ENCODE results near the gene PDAP1.
"Not testable (repeated sequence)": the region's sequence is repeated elsewhere in the genome, so short reads cannot be mapped to it uniquely, and the experiment has no call there.

Gene PDAP1, protein sequence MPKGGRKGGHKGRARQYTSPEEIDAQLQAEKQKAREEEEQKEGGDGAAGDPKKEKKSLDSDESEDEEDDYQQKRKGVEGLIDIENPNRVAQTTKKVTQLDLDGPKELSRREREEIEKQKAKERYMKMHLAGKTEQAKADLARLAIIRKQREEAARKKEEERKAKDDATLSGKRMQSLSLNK

DNA sequence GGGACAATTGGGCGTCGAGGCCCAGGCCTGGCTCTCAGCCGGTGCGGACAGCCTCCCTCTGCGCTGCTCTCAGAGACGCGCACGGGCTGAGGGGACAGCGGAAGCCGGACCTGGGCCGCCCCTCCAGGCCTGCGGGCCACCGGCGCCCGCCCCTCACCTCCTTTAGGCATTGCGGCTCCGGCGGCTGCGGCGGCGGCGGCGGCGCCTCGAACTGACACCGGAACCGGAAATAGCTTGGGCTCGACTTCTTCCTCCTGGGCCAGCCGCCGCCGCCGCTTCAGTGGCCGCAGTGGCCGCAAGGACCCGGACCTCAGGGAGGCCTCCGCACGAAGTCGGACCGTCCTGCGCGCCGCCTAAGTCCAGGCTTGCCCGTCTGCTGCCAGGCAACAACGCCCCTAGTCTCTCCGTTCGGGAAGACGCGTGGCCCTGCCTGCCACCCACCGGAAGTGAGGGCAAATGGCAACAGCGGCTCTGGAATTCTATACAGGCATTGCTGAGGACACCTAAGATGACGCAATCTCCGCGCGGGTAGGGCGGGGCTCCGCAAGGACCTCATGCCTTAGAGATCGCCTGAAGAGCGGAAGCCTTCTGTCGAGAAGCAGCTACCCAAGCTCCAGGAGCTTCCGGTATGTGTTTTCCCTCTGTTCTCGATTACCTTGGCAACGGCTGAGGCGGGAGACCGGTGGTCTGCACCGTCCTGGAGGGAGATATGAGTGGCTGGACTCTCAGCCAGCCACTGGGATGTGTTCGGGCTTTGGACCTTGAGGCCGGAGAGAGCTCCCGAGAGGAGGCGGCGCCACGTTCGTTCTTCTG is at the start of gene PDAP1, which contains the start of gene BUD31:
Gene PDAP1 (minus strand): TSS at position 219 of the 813 bp plus-strand sequence. CDS start 49 bp downstream, at position 170.
Gene BUD31 (plus strand): TSS at position 591 of the 813 bp plus-strand sequence. CDS start 2,124 bp downstream, outside the sequence.
- DNase-seq (ENCODE audit: low read depth in 3 of 3) = peak; percentile 84 to 93 (median 91)

GRCh38 chr7:99457650-99458493 is 49.5 kb upstream of the PDAP1 start:
- DNase-seq (ENCODE audit: low read depth in 3 of 3) = no peak

- DNase-seq (ENCODE audit: low read depth in 3 of 3) = no peak
Observed at GRCh38 chr7:99457050-99457649, 48.8 kb upstream of the PDAP1 start.

DNA sequence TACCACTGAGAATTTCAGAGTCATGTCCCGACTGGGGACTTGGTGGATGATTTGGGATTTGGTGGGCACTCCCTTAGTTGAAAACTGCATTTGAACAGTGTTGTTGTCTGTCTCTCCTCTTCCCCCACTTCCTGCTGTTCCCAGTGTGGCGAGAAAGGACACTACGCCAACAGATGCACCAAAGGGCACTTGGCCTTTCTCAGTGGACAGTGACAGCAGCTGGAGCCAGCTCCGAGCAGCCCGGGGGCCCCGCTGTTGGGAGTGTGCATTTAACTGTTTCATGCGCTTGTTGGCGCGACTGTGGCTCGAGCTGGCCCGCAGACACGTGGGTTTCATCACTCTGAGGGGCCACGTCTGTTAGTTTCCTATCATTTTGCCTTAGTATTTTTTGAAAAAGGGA is 47.9 kb upstream of the PDAP1 start:
- DNase-seq (ENCODE audit: low read depth in 3 of 3) = no peak

- DNase-seq (ENCODE audit: low read depth in 3 of 3) = no peak
Observed at GRCh38 chr7:99455874-99456273, 47.5 kb upstream of the PDAP1 start.

DNA sequence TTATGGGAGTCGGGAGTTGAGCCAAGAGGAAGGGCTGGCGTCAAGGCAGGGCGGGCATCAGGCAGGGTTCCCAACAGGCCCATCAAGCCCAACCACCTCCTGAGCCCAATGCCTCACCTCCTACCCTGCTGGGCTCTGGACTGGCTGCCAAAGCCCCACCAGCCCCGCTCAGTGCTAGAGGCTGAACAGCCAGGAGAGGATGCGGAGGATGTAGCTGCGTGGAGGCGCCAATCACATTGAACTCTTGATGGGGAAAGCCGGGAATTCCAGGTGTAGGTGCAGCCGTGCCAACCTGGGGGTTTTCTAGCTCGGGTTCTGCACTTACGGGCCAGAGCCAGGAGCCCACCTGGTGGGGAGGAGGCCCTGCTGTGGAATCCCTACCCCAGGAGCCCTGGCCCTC is 44.7 kb upstream of the PDAP1 start:
- DNase-seq (ENCODE audit: low read depth in 3 of 3) = no peak

GRCh38 chr7:99452541-99452940 is 44.1 kb upstream of the PDAP1 start:
- no peak for DNase-seq (ENCODE audit: low read depth in 3 of 3)

GRCh38 chr7:99451936-99452335 is 43.5 kb upstream of the PDAP1 start:
- no peak for DNase-seq (ENCODE audit: low read depth in 3 of 3)

- no peak for DNase-seq (ENCODE audit: low read depth in 3 of 3)
Observed at GRCh38 chr7:99449326-99449725, 40.9 kb upstream of the PDAP1 start.

DNA sequence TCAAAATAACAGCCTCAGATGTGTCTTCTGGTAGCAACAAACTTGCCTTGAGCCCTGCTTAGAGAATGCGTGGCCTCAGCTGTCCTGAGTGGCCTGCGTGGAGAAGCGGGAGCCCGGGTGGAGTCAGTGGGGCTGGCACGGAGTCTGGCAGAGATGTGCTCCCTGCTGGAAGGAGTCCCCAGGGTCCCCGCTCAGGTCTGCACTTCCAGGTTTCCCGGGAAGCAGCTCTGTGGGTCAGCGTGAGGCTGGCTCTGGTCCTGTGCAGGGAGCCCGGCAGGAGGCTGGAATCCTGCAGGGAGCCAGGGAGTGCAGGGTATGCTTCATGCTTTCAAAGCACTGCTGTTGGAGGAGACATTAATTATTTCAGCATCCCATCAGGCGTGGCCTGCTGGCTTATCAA is 40.5 kb upstream of the PDAP1 start:
- DNase-seq (ENCODE audit: low read depth in 3 of 3) = no peak

DNA sequence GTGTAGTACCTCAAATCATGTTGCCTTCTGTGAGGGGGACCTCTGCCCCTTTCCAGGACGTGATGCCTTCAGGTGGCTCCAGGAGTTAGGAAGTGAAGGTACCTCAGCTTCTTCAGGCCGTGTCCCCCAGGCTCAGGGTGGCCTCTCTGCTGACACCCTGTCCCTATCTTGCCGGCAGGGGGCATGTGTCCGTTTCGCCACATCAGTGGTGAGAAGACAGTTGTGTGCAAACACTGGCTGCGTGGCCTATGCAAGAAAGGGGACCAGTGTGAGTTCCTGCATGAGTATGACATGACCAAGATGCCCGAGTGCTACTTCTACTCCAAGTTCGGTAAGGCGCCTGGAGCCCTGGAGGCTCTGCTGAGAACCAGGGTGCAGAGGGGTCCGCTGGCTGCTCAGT is 39.5 kb upstream of the PDAP1 start:
- DNase-seq (ENCODE audit: low read depth in 3 of 3) = no peak

DNA sequence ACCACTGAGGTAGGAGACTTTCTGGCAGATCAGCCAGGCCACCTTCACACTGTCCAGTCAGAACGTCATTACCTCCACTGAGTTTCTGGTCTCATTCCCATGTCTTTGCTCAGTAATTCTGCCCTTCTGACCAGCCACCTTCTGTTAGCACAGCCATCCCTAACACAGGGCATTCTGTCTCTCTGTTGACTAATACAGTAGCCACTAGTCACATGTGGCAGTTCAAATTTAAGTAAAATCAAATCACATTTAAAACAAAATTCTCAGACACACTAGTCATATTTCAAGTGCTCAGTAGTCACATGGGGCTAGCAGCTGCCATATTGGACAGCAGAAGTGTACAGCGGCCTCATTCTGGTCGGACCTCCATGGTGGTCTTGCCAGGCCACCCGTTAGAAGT is 37.7 kb upstream of the PDAP1 start:
- DNase-seq (ENCODE audit: low read depth in 3 of 3) = no peak

- DNase-seq (ENCODE audit: low read depth in 3 of 3) = no peak
Observed at GRCh38 chr7:99440195-99440594, 31.8 kb upstream of the PDAP1 start.

DNA sequence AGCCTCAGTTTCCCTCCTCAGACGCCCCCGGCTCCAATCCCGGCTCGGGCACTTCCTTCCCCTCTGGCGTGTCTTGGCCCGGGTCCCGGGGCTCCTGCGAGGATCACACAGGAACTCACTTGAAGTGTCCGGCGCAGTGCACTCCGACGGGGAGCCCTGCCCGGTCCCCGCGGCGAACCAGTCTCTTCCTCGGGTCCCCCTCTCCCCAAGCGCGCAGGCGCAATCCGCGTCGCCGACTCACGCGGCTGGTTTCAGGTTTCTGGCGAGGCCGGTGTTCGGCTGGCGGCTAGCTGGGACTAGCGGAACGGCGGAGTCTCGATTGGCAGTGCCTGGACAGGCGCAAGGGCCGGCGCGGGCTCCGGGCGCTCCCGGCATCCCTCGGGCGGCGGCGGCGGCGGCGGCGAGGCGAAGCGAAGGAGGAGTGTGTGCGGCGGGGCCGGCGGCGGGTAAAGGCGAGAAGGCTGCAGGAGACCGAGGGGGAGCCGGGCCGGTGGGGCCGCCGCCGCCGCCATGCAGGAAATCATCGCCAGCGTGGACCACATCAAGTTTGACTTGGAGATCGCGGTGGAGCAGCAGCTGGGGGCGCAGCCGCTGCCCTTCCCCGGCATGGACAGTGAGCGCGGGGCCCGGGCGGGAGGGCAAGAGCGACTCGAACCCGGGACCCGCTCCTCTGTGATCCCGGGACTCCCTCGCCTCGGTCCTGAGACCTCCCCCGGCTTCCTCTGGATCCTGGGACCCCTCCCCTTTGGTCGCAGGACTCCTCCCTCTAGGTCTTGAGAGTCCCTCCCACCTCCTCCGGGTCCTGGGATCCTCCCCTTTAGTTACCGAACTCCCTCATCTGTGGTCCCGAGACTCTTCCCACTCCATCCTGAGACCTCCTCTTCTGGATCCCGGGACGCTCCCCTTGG is 30.4 kb upstream of the PDAP1 start, which contains the start of the genes CPSF4 and PTCD1:
Gene CPSF4 (plus strand): TSS at position 371 of the 908 bp plus-strand sequence. CDS start 140 bp downstream, at position 511.
Gene PTCD1 (minus strand): TSS at position 226 of the 908 bp plus-strand sequence. CDS start 3,556 bp downstream, outside the sequence.
- DNase-seq (ENCODE audit: low read depth in 3 of 3) = peak; percentile 83 to 89 (median 84)

DNA sequence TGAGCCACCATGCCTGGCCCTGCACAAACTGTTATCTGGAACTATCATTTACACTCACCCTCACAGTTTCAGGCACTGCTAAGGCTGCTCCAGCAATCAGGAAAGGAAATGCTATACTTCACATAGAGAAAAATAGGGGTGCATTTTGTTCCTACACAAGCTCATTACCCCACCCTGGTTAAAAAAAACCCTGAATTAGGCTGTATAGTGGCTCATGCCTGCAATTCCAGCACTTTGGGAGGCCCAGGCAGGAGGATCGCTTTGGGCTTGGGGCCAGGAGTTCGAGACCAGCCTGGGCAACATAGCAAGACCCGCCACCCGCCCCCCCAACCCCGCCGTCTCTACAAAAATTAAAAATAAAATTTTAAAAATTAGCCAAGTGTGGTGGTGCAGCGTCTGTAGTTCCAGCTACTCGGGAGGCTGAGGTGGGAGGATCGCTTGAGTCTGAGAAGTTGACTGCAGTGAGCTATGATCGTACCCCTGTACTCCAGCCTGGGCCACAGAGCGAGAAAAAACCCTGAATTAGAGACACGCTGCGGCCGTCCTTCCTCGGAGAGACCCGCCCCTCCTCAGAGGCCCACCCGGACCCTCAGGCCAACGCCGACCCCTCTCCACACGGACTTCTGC is 29.7 kb upstream of the PDAP1 start:
- no peak for DNase-seq (ENCODE audit: low read depth in 3 of 3)

GRCh38 chr7:99433158-99433557 is 24.8 kb upstream of the PDAP1 start:
- DNase-seq (ENCODE audit: low read depth in 3 of 3) = no peak

- DNase-seq (ENCODE audit: low read depth in 3 of 3) = not testable (repeated sequence)
Observed at GRCh38 chr7:99431756-99432540, 23.6 kb upstream of the PDAP1 start.

- no peak for DNase-seq (ENCODE audit: low read depth in 3 of 3)
Observed at GRCh38 chr7:99429756-99430155, 21.4 kb upstream of the PDAP1 start.

DNA sequence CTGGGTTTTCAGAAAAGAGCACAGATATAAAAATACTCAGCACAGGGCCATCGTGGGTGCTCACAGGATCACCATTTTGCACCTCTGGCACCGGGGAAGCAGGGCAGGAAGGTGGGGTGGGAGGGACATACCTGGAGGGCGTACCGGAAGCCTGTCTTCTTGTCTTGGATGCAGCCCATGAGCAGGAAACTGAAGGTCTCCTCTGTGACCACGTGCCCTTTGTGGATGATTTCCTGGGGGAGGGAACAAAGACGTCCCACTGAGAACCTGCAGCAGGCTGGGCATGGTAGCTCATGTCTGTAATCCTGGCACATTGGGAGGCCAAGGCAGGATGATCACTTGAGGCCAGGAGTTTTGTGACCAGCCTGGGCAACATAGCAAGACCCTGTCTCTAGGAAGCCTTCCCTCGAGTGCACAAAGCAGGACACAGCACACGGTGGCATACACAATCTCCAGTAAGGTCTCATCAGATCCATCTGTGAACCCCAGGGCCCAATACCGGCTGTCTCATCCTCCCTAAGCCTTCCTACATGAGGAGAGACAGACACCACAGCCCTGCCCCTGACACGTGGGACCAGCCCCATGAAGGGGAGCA is 20.7 kb upstream of the PDAP1 start:
- DNase-seq (ENCODE audit: low read depth in 3 of 3) = no peak

All from stimulated activated CD4-positive, alpha-beta T cell treated with anti-CD3 and anti-CD28 coated beads, TNF-alpha, amount 100 ng/mL, for 4 hours (primary cell).